Measurements from ENCODE around the gene CCN6. TPM values are rescaled to one million over a fixed set of nuclear protein-coding genes. Genes with fewer than 3 reads are reported as not detected.
A peak's percentile ranks its signal among the peaks of the same experiment; 100 is the strongest.

CCN6 gene
- total RNA-seq (not detected), polyA plus RNA-seq (not detected)

DNA sequence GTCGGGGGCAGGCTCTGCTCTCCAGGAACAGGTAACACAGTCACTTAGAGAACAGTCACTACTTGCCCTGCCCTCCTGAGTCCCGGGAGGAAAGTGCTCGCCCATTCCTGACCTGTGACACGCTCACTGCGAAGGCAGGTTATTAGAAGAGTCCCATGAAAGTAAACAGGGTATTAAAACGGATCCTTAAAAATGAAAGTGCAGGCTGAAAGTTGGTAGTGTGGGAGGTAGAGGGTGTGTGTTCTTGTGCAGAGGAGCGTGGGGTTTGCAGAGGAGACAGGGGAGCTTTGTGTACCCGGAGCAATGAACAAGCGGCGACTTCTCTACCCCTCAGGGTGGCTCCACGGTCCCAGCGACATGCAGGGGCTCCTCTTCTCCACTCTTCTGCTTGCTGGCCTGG is at the start of gene CCN6:
Gene CCN6, plus strand, starts transcription at position 104 of the 400 bp plus-strand sequence. Its CDS starts 254 bp downstream, at position 358.
- H3K9me3 ChIP-seq: no peaks in the 10 kb centered on the region
- DNase-seq: no peak
- H3K36me3 ChIP-seq: no peaks in the 10 kb centered on the region
- peak within 1 kb of the TSS in 2 of 4 donors; percentile 14 to 27 for H3K27ac ChIP-seq
- H3K27me3 ChIP-seq: no peaks in the 10 kb centered on the region
- no peak for TF ChIP-seq POLR2A (IDR thresholded peaks at IDR 0.05)
- TF ChIP-seq, protein P1, sequence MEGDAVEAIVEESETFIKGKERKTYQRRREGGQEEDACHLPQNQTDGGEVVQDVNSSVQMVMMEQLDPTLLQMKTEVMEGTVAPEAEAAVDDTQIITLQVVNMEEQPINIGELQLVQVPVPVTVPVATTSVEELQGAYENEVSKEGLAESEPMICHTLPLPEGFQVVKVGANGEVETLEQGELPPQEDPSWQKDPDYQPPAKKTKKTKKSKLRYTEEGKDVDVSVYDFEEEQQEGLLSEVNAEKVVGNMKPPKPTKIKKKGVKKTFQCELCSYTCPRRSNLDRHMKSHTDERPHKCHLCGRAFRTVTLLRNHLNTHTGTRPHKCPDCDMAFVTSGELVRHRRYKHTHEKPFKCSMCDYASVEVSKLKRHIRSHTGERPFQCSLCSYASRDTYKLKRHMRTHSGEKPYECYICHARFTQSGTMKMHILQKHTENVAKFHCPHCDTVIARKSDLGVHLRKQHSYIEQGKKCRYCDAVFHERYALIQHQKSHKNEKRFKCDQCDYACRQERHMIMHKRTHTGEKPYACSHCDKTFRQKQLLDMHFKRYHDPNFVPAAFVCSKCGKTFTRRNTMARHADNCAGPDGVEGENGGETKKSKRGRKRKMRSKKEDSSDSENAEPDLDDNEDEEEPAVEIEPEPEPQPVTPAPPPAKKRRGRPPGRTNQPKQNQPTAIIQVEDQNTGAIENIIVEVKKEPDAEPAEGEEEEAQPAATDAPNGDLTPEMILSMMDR (IDR thresholded peaks at IDR 0.05): no peak
- no peak for TF ChIP-seq EP300 (IDR thresholded peaks at IDR 0.05)
- TF ChIP-seq POLR2AphosphoS5 (IDR thresholded peaks at IDR 0.05): no peak
- 54 to 80% methylated on average over 12 of the region's 12 CpGs for WGBS, 2 donors
- intact Hi-C loops (cut with DNase I): no loop called here
- no peaks in the 10 kb centered on the region for H3K4me1 ChIP-seq
- H3K4me3 ChIP-seq: no peak within 1 kb of the TSS

DNA sequence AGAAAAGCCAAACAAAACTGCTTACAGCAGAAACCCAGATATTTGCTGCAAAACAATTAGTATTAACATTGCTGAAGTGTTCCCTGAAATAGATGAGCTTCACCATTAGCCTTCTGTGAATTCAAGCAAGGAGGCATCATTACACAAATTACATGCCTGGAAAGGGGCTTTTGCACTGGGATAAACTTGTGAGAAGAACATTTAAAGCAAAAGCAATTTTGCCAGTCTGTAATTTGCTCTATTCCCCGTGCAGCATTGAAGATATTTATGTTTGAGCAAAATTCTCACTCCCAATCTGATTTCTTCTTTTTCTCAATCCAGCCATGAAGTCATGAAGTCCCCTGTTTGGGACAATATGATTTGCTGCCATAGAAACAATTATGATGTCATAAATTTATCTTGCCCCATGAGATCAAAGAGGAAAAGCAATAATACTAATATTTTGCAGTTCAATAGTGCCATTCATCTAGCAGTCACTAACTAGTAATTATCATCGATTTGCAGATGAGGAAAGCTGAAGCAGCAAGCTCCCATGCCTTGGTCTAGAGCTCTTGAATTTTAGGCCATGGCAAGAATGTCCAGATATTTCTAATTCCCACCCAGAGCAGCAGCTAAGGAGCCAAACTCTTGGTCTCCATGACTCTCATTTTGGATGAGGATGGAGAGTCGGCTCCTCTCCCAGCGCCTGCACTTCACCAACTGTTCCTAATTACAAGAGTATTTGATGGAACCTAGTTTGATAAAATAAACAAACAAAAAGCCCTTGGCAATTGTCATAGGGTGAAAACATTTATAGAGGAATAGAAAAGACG is 49.5 kb upstream of the CCN6 start:
- no peaks in the 10 kb centered on the region for H3K9me3 ChIP-seq
- no peaks in the 10 kb centered on the region for H3K36me3 ChIP-seq
- no peaks in the 10 kb centered on the region for H3K27me3 ChIP-seq
- TF ChIP-seq, protein P1 (IDR thresholded peaks at IDR 0.05): no peak
- TF ChIP-seq POLR2AphosphoS5 (IDR thresholded peaks at IDR 0.05) (no peak), POLR2A (IDR thresholded peaks at IDR 0.05) (no peak), EP300 (IDR thresholded peaks at IDR 0.05) (no peak)
- 62 to 75% methylated on average over 5 of the region's 5 CpGs for WGBS, 2 donors
- no peak overlapping the region for H3K4me3 ChIP-seq
- H3K4me1 ChIP-seq: peaks cover 0 to 36% (median 22%) of the 10 kb centered on the region in 4 donors
- intact Hi-C loops (cut with DNase I): no loop called here
- peak overlapping the region; percentile 6 to 62 (median 24) for H3K27ac ChIP-seq
- DNase-seq: peak; percentile 71

DNA sequence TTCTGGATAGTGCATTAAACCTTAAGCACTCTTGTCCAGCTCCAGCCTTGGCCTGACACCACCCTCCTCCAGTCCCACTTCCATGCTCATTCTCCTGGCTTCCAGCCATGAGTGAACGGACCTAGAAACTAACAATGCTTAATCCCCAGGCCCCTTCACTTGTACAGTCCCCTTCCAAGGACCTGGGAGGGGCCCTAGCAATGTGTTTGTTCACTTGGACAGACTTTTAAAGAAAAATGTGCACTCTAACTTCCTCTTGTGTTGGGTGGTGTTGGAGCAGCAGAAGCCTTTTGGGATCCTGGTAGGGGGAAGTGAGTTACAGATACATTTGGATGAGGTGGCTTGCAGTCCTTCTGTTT is 48.9 kb upstream of the CCN6 start:
- Histone ChIP-seq H3K4me1 (peaks cover 0 to 36% (median 22%) of the 10 kb centered on the region in 4 donors), H3K9me3 (no peaks in the 10 kb centered on the region), H3K27ac (peak overlapping the region; percentile 6 to 62 (median 22)), H3K4me3 (no peak overlapping the region), H3K36me3 (no peaks in the 10 kb centered on the region), H3K27me3 (no peaks in the 10 kb centered on the region)
- DNase-seq: peak; percentile 81
- intact Hi-C loops (cut with DNase I): no loop called here
- no peak for TF ChIP-seq POLR2AphosphoS5 (IDR thresholded peaks at IDR 0.05)
- 21 to 54% methylated on average over 1 of the region's 1 CpG for WGBS, 2 donors

DNA sequence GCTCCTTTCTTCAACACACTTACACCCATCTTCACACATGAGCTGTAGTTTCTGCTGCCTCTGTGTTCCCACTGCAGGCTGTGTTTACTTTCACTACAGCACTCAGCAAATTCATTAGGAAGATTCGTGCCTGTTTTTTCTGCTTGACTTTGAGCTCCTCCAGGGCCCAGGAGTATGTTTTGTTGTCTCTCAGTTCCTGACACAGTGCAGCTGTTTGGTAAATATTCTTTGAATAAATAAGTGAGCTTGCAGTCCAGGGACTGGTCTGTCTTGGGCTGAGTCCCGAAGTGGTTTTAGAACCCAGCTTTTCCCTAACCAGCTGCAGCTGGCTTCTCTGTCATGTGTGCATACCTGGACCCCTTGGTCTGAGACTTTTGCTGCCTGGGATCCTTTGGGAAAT is 46.6 kb upstream of the CCN6 start:
- TF ChIP-seq EP300 (IDR thresholded peaks at IDR 0.05) (no peak), POLR2AphosphoS5 (IDR thresholded peaks at IDR 0.05) (peak; percentile 44 to 81 (median 56))
- no peak for DNase-seq
- no peak overlapping the region for H3K4me3 ChIP-seq
- no peaks in the 10 kb centered on the region for H3K9me3 ChIP-seq
- 33 to 43% methylated on average over 2 of the region's 2 CpGs for WGBS, 2 donors
- H3K27ac ChIP-seq: peak overlapping the region; percentile 30 to 67 (median 53)
- H3K36me3 ChIP-seq: no peaks in the 10 kb centered on the region
- intact Hi-C loops (cut with DNase I): no loop called here
- H3K4me1 ChIP-seq: peaks cover 0 to 36% (median 22%) of the 10 kb centered on the region in 4 donors
- H3K27me3 ChIP-seq: no peaks in the 10 kb centered on the region

DNA sequence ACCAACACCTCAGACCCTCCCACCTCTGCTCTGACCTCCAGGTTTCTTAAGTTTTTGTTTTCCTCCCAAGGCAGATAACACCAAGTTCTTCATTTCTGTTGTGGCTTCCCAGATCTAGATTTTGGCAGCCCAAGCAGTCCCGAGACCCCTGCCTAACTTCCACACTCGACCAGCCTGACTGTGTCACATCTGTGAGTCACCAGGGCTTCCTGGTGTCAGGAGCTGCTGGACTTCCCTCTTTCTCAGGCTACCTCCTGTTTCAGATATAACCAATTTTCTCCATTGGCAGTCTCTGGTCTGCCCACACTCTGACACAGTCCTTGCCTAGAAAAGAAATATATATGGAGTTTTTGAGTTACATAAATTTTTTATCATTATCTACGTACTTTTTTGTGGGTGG is 46.1 kb upstream of the CCN6 start:
- Histone ChIP-seq H3K27ac (peak overlapping the region; percentile 30 to 67 (median 53)), H3K4me1 (peaks cover 0 to 36% (median 22%) of the 10 kb centered on the region in 4 donors), H3K9me3 (no peaks in the 10 kb centered on the region), H3K4me3 (no peak overlapping the region), H3K36me3 (no peaks in the 10 kb centered on the region), H3K27me3 (no peaks in the 10 kb centered on the region)
- intact Hi-C loops (cut with DNase I): no loop called here
- 67 to 79% methylated on average over 3 of the region's 3 CpGs for WGBS, 2 donors
- peak; percentile 73 for DNase-seq
- TF ChIP-seq EP300 (IDR thresholded peaks at IDR 0.05) (no peak), POLR2AphosphoS5 (IDR thresholded peaks at IDR 0.05) (no peak), POLR2A (IDR thresholded peaks at IDR 0.05) (no peak)
- TF ChIP-seq, protein P1 (IDR thresholded peaks at IDR 0.05): no peak

Data from sigmoid colon (tissue), 7 donors.